ENCODE measurements around the gene TWNK.
"Not testable (repeated sequence)": the region's sequence is repeated elsewhere in the genome, so short reads cannot be mapped to it uniquely, and the experiment has no call there.

The TWNK gene

DNA sequence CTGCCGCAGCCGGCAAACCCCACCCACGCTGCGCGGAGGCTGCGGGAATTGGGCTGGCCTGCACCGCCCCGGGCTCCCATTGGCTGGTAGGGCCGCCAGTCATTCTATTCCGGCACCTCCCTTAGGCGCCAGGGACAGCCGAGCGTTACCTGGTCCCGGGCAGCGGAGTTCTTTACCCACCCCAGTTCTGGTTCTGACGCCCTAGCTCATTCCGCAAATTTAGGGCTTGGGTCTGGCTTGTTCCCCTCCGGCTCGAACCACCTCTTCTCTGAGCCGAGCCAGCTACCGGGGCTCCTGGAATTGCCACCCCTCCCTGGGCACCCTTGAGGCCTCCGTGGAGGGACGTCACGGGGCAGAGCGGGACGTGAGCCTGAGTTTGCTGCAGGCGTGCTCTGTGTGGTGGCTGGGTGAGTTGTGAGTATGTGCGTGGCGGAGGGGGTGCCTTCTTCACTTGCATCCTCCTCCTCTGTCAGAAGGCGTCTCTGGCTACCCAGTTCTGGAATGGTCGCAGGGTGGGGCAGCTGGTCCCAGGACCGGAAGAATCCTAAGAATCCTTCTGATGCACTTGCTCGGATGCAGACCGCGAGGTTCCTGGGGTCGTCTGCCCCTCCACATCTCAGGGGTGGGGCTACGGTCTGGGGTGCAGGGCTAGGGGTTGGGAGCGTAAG lies 43.9 kb downstream of the TWNK start, which contains the start of the genes PDZD7 and SFXN3:
Gene PDZD7 (minus strand): TSS at position 2 of the 668 bp plus-strand sequence. CDS start 910 bp downstream, outside the sequence.
Gene SFXN3 (plus strand): TSS at position 107 of the 668 bp plus-strand sequence. CDS start 3,461 bp downstream, outside the sequence.
- DNase-seq (ENCODE audit: low spot score), result peak; percentile 95

DNA sequence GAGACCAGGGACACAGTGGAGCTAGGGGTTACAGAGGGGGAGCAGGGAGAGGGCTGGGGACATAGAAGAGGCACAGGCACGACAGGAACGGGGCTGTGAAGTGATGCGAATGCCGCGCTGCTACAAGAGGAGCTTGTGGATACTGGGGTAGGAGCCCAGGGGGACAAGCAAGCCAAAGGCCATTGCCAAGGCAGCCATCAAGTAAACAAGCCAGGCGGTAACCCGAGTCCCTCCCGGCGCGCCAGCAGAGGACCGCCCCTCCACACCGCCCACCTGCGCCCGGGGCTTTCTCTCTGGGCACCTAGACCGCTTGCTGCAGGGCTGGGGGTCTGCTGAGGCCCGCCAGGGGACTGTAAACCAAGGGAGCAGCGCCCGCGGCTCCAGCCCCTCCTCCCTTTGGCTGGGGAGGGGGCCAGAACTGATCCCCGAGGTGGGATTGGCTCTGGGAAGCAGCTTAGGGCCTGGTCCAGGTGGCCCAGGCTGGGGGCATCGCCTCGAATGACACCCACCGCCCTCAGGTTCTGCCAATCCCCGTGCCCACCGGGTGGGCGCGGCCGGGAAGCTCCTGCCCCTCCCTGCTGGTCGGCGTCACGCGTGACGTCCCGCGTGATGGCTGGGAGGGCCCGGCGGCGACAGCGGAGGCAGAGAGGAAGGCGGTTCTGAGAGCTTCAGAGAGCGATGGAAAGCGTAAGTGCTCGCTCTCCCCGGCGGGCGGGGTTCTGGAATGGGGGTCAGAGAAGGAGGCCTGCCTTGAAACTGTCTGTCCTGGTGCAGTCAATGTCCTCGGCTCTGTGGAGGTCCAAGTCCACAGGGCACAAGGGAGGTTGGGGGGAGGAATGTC lies 44.7 kb downstream of the TWNK start:
- DNase-seq (ENCODE audit: low spot score), result peak; percentile 78

- DNase-seq (ENCODE audit: low spot score), result peak; percentile 49
Measured at GRCh38 chr10:101032637-101033224, 45.4 kb downstream of the TWNK start.

GRCh38 chr10:101033276-101033675 lies 45.9 kb downstream of the TWNK start:
- no peak for DNase-seq (ENCODE audit: low spot score)

GRCh38 chr10:101034404-101034803 lies 47.1 kb downstream of the TWNK start:
- not testable (repeated sequence) for DNase-seq (ENCODE audit: low spot score)

GRCh38 chr10:101035314-101035713 lies 48.0 kb downstream of the TWNK start:
- DNase-seq (ENCODE audit: low spot score), result no peak

DNA sequence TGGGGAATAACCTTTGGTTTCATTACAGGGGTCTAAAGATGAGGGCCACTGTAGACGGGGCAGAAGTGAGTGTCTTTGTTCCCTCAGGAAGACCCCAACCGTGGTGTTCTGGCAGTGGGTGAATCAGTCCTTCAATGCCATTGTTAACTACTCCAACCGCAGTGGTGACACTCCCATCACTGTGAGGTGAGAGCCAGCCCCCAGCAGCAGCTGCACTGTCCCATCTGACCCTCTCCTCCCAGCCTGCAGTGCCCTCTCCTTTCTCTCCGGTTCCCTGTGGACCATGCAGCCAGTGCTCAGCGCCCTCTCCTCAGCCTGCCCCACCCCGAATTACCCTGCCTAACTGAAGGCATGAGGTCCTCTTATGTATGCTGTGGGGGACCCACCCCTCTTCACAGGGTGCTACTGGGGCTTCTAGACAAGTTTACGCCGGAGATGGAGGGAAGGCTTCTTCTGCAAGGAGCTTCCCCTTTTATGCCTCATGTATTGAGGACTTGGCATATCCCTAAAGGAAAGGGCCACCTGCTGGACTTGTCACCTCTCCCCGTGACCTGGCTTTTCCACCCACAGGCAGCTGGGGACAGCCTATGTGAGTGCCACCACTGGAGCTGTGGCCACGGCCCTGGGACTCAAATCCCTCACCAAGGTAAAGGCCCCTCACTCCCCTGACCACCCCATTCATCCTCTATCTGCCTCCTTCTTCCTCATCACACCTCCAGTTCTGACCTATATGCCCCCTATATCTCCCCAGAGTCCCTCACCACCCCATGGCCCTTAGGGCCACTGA lies 48.8 kb downstream of the TWNK start:
- no peak for DNase-seq (ENCODE audit: low spot score)

DNA sequence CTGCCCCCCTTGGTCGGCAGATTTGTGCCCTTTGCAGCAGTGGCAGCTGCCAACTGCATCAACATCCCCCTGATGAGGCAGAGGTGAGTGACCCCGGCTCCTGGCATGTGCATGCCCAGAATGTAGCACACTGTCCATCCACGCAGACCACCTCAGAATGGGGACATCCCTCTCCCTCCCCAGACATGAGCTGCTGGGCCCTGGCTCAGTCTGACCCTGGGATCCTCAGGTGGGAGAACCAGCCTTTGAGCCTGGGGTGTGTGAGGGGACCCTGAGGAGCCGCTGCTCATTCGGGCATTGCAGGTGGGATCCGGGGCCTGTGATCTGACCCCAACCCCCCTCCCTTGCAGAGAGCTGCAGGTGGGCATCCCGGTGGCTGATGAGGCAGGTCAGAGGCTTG lies 49.4 kb downstream of the TWNK start:
- DNase-seq (ENCODE audit: low spot score), result no peak

- DNase-seq (ENCODE audit: low spot score), result no peak
Measured at GRCh38 chr10:101038484-101038883, 51.1 kb downstream of the TWNK start.

DNA sequence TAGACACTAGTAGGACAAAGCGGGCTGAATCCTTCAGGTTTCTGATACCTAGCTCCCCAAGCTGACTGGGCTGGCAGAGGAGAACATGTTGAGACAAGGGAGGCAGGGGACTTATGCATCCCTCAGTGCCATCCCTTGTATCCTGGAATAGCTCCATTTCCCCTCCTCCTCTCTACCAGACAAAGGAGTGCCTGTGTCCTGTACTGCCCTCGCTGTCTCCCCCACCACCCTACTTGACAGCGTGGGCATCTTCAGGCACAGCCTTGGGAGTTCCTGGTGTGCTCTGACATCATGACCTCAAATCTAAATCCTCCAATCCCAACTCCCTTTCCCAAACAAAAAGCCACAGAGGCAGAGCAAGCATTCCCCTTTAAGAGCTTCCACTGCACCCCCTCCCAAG lies 52.7 kb downstream of the TWNK start:
- no peak for DNase-seq (ENCODE audit: low spot score)

GRCh38 chr10:101040851-101041250 lies 53.5 kb downstream of the TWNK start:
- no peak for DNase-seq (ENCODE audit: low spot score)

DNA sequence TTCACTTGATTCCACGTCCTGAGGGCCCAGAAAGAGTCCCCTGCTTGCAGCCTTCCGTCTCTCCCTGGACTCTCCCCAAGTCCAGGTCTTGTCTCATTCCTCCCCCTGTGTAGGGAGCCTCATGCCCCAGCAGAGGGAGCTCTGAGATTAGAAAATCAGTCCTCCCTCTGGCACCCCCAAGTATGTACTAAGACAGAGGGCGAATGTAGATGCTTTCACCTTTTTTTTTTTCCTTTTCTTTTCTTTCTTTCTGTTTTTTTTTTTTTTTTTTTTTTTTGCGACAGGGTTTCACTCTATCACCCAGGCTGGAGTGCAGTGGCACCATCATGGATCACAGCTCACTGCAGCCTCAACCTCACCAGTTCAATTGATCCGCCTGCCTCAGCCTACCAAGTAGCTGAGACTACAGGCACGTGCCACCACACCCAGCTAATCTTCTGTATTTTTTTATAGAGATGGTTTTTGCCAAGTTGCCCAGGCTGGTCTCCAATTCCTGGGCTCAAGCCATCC lies 54.0 kb downstream of the TWNK start:
- DNase-seq (ENCODE audit: low spot score), result peak; percentile 76

DNA sequence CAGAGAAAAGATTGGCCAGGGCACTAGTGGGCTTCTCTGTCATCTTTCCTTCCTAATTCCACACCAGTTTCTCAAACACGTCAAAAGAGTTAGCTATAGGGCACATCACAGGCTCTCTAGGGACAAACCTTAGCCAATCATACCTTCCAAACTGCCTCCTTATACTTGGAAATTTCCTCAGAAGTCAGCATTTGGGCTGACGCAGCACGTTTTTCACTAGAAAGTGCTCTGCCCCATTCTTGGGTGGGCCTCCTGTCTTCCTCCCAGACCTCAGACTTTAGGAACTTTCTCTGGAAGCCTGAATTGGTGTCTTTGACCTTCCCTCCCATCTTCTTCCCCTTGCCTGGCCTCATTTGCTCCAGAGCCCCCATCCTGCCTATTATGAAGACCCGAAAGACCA lies 54.8 kb downstream of the TWNK start:
- no peak for DNase-seq (ENCODE audit: low spot score)

DNA sequence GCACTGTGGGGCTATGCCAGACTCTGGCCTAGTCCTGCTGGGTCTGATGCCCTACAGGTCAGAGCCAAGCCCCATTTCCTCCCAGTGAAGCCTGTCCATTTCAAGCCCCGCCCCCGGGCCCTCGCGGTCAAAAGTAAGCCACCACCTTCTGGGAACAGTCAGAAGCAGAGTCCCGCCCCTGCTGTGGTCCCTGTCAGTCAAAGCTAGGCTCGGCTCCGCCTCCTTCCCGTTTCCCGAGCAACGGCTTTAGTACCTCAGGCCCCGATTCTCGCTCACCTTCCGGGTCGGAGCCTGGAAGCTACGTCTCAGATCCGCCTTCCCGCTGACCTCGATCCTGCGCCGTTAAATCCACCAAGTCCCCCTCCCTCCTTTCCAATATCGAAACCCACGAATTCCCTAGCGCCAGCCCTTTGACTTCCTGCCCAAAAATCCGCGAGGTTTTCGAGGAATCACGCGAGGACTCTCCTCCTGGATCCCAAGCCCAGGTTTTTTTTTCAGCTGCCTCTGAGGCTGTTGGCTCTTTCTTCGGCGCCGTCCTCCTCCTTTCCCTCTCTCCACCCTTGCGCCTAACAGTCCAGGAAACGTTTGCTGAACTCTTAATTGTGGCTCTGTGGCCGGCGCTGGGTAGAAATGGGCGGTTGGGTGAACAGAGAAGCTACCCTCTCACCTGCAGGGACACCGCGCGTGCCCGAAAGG lies 55.5 kb downstream of the TWNK start:
- DNase-seq (ENCODE audit: low spot score), result peak; percentile 84

DNA sequence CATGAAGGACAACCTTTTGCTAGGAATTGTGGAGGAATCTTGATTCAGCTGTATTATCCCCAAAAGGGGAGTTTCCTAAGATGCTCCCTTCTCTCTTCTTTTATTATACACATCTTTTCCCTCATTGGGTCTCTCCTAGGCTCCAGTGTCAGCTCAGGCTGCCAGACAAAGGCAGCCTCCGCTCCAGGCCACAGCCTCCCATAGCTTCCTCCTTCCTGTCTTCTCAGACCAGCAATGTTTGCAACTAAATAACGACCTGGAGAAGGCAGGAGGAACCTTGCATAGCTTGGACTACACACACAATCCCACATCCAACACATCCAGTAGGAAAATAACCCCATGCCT lies 56.0 kb downstream of the TWNK start:
- no peak for DNase-seq (ENCODE audit: low spot score)

Measured in CD4-positive, alpha-beta T cell treated with Interleukin-6 at 100 ng/mL for 8 hours (primary cell).